ENCODE measurements around the gene MRO.

MRO gene

DNA sequence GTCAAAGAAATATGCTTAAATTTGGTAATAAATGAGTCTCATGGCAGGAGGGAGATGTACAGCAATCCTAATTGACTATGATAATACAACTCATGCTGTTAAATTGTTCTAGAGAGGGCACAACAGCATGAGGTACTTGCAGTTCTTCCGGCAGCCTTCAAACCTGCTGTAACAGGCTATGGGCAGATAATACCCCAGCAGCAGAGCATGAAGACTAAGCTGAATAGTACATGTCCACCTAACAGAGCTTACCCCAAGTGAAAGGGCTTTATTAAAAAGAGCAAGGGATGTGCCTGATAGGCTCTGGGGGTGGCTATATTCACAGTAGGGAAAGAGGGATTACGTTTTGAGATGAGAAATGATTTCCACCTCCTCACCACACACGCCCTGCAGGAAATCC, 28.9 kb downstream of the MRO start:
- H3K4me3 ChIP-seq (replicated peaks; ENCODE audit: insufficient read depth, low read length), result no peak overlapping the region
- no peak for DNase-seq (ENCODE audit: low read depth in 1 of 2, low spot score in 1 of 2)
- no peak overlapping the region for H3K27ac ChIP-seq (replicated peaks)
- TF ChIP-seq SPI1 (IDR thresholded peaks at IDR 0.05; ENCODE audit: borderline replicate concordance, low read depth) (no peak), GABPA (IDR thresholded peaks at IDR 0.05; ENCODE audit: low read depth) (no peak), CTCF (IDR thresholded peaks at IDR 0.05; ENCODE audit: insufficient read depth, low read length) (no peak), POLR2AphosphoS5 (IDR thresholded peaks at IDR 0.05; ENCODE audit: low read depth) (no peak), REST (IDR thresholded peaks at IDR 0.05; ENCODE audit: insufficient replicate concordance, low read depth) (no peak)
- peaks cover 10% of the 10 kb centered on the region for H3K27me3 ChIP-seq (ENCODE audit: insufficient read depth, poor library complexity, severe bottlenecking)

DNA sequence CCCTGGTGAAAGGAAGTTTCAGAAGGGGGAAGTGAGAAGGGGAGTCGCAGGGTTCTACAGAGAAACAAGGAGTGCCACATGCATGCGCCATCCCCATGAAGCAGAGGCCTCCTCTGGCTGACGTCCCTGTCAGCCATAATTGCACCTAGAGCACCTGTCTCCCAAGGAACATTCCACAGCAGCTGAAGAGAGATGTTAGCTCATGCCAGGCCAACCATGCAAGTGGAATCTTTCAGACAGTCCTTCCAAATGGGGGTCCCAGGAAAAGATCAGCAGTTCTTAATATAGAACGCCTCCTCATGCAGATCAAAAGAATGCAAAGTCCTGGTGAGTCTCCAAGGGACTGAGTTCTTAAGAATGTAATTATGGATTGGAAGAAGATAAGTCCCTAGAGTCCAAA, 29.6 kb downstream of the MRO start:
- TF ChIP-seq REST (IDR thresholded peaks at IDR 0.05; ENCODE audit: insufficient replicate concordance, low read depth), result no peak
- no peak for TF ChIP-seq POLR2AphosphoS5 (IDR thresholded peaks at IDR 0.05; ENCODE audit: low read depth)
- TF ChIP-seq GABPA (IDR thresholded peaks at IDR 0.05; ENCODE audit: low read depth), result no peak
- TF ChIP-seq SPI1 (IDR thresholded peaks at IDR 0.05; ENCODE audit: borderline replicate concordance, low read depth), result no peak
- no peak for TF ChIP-seq CTCF (IDR thresholded peaks at IDR 0.05; ENCODE audit: insufficient read depth, low read length)
- no peak for DNase-seq (ENCODE audit: low read depth in 1 of 2, low spot score in 1 of 2)
- no peak overlapping the region for H3K4me3 ChIP-seq (replicated peaks; ENCODE audit: insufficient read depth, low read length)
- H3K27me3 ChIP-seq (ENCODE audit: insufficient read depth, poor library complexity, severe bottlenecking), result peaks cover 4% of the 10 kb centered on the region
- no peak overlapping the region for H3K27ac ChIP-seq (replicated peaks)

GRCh38 chr18:50788284-50788683, 31.5 kb downstream of the MRO start:
- no peak overlapping the region for H3K27ac ChIP-seq (replicated peaks)
- no peak for DNase-seq (ENCODE audit: low read depth in 1 of 2, low spot score in 1 of 2)
- TF ChIP-seq CTCF (IDR thresholded peaks at IDR 0.05; ENCODE audit: insufficient read depth, low read length), result no peak
- no peak for TF ChIP-seq SPI1 (IDR thresholded peaks at IDR 0.05; ENCODE audit: borderline replicate concordance, low read depth)
- TF ChIP-seq REST (IDR thresholded peaks at IDR 0.05; ENCODE audit: insufficient replicate concordance, low read depth), result no peak
- TF ChIP-seq POLR2AphosphoS5 (IDR thresholded peaks at IDR 0.05; ENCODE audit: low read depth), result no peak
- no peak for TF ChIP-seq GABPA (IDR thresholded peaks at IDR 0.05; ENCODE audit: low read depth)
- H3K4me3 ChIP-seq (replicated peaks; ENCODE audit: insufficient read depth, low read length), result no peak overlapping the region
- H3K27me3 ChIP-seq (ENCODE audit: insufficient read depth, poor library complexity, severe bottlenecking), result no peaks in the 10 kb centered on the region
